HG03460 (cell line): ENCODE data around the gene MEI4.
"Not testable (repeated sequence)": the region's sequence is repeated elsewhere in the genome, so short reads cannot be mapped to it uniquely, and the experiment has no call there.

Experiments
- ATAC-seq: cut with Tn5 transposase; IDR thresholded peaks from one replicate; pipeline ENCODE4 v1.9.1; 2021; ENCODE audit not compliant: unreplicated experiment

The MEI4 gene

DNA sequence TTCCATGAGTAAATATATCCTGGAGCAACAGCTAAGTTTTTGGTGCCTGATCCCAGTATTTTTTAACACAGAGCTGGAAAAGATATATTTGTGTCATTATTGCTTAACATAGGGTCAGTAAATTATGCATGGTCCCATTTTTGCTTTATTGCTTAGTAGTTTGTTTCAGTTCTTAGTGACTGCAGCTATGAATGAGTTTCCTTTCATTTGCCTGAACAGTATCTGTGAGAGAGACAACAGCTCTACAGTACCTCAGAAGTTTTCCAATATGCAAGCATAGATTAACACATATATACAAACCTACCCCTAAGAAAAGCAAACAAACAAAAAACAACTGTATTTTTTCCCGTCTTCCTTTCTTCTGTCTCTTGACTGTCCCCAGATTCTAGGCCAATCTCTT, 160.3 kb downstream of the MEI4 start:
- ATAC-seq, result no peak

GRCh38 chr6:77814119-77814518, 161.3 kb downstream of the MEI4 start:
- no peak for ATAC-seq

GRCh38 chr6:77815531-77815930, 162.7 kb downstream of the MEI4 start:
- no peak for ATAC-seq

- ATAC-seq, result no peak
These were observed 164.0 kb downstream of the MEI4 start for GRCh38 chr6:77816766-77817270.

- ATAC-seq, result no peak
These were observed 169.4 kb downstream of the MEI4 start for GRCh38 chr6:77822265-77822664.

GRCh38 chr6:77825204-77825603, 172.4 kb downstream of the MEI4 start:
- ATAC-seq, result no peak

DNA sequence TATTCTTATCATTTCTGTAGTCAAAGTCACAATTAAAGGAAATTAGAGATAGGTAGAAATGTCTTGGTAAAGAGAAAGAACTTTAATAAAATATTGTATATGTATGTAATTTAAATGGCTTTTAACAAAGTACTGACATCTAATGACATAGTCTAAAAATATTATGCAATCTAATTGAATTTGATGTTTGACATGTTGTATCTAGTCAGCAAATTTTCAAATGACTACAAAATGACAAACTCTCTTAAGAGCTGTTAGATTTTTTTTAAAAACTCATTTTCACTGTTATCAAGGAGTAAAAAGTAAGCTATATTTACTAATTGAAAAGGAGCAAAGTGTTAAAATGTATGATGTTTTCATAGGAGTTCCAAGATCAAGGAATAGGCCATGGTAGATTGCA, 176.9 kb downstream of the MEI4 start:
- ATAC-seq, result no peak

DNA sequence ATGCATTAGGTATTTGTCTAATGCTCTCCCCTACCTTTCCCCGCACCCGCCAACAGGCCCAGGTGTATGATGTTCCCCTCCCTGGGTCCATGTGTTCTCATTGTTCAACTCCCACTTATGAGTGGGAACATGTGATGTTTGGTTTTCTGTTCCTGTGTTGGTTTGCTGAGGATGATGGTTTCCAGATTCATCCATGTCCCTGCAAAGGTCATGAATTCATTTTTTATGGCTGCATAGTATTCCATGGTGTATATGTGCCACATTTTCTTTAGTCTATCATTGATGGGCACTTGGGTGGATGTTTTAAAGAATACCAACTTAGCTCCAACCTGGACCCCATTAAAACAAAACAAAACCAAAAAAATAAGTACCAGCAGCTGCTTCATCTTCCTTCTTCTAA, 180.9 kb downstream of the MEI4 start:
- not testable (repeated sequence) for ATAC-seq

DNA sequence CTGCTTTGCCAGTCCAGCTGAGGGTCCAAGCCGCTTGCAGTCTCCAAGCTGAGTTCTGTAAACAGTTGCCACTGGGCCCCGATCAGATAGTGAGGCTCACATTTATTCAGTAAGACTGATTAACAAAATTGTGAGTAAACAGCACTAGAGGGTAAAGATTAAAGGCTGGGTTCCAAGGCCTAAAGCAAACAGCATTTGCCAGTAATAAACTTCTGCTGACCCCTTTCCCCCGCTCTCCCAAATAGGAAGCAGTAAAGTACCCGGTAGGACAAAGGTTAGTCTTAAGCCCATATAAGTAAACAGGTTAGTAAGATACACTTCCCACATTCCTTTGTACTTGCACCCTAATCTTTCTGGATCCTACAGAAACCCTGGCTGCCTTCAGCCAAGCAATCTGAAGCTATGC, 181.8 kb downstream of the MEI4 start:
- no peak for ATAC-seq

DNA sequence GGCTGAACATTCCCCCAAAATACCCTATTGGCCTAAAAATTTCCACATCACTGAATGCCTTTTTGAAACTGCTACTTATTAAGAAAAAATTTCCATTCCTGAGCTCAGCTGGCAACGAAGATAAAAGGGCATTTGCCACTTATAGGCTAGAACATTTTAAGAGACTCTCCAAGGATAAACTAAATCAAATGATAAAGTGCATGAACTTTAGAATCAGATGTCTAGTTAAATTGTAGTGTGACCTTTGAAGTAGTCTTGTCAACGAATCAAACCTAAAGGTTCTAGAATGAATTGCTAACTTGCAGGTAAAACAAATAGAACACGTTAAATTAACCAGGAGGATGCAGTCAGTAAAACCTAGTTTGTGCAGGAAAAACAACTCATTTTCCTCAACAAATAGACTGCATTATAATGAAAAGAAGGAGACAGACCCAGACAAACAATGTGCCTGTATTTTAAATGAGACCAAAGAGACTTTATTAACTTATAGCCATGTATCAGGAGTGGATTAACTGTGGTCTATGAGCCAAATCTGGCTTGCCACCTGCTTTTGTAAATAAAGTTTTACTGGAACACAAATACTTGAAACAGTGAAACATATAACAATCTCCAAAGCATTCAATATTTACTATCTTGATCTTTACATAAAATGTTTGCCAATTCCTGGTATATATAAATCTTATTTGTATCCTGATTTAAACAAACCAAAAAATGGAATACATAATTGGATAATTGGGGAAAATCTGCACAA, 184.4 kb downstream of the MEI4 start:
- ATAC-seq, result no peak

- no peak for ATAC-seq
These were observed 186.5 kb downstream of the MEI4 start for GRCh38 chr6:77839292-77839691.

GRCh38 chr6:77844822-77845221, 192.0 kb downstream of the MEI4 start:
- ATAC-seq, result no peak

- no peak for ATAC-seq
These were observed 200.6 kb downstream of the MEI4 start for GRCh38 chr6:77853401-77853800.

DNA sequence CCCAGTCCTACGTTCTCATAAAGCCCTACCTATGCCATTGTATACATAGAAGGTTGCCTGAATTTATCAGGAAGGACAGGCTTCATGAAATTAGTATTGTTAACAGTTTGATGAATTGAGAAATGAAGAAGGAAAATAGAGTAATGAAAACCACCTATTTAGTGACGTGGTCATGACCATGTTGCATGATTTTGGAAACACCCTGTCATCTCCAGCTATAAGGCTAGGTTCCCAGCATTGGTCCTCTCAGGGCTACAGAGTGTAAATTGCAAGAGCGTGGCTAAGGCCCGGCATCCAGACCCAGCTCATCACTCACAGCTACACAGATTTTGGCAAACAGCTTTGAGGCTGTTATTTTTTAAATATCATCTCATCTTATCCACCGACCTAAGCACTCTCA, 203.6 kb downstream of the MEI4 start:
- no peak for ATAC-seq

- ATAC-seq, result no peak
These were observed 204.6 kb downstream of the MEI4 start for GRCh38 chr6:77857421-77857820.

DNA sequence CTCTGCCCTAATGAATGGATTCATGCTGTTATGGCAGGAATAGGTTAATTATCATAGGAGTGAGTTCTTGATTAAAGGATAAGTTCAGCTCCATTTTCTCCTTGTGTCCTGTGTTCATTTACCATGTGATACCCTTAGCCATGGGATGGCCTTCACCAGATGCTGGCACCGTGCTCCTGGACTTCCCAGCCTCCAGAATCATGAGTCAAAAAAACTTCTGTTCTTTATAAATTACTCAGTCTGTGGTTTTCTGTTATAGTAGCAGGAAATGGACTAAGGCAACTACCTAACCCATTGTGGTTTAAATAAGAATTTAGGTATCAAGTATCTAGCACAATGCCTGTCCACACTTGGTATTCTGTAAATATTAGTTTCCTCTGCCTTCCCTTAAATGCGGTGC, 223.5 kb downstream of the MEI4 start:
- no peak for ATAC-seq

DNA sequence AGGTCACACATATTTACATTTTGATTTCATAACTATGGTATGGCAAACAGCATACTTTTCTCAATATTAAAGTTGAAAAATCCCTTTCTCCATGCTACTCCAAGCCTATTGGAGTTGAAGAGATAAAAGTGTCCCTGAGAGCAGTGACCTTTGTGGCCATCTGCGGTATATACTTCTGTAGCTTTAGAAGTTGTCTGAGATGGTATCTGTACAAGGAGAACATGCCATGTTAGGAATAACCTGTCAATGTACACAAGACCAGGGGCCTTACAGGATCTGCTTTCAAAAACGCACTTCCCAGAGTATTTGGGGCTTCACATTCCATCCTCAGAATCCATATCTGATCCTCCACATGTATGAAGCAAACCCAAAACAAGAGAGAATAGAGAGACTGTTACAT, 226.7 kb downstream of the MEI4 start:
- no peak for ATAC-seq

- ATAC-seq, result no peak
These were observed 227.7 kb downstream of the MEI4 start for GRCh38 chr6:77880501-77880900.

GRCh38 chr6:77883851-77884250, 231.0 kb downstream of the MEI4 start:
- ATAC-seq, result no peak

DNA sequence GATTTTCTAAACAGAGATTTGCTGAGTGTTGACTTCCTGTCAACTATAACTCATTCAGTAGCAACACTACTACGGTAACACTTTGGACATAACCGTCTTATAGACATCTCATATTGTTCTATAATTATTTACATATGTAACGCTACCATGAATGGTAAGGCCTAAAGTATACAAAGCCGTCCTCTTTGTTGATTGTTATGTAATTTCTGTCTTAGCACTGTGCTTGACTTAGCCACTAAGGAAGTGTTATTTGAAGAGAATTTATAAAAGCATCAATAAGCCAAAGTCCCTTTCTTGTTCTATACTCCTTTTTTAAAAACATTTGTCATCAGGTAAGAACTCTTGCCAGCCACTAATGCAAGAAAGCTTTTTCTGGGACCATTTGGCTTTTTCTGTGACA, 240.6 kb downstream of the MEI4 start:
- no peak for ATAC-seq

DNA sequence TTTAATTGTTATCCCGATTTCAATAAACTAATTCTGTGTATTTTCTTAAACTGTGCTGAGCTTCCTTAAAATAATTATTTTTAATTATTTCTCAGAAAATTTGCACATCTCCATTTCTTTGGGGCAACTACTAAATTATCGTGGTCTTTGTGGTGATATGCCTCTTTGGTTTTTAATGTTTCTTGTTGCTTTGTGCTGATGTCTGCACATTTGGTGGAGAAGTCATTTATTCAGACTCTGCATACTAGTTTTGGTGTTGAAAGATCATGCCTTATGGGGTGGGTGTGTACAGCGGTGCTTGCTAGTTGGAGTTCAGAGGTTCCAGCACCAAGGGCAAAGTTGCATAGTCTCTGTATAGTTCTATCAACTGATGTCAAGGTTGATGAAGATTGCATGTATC, 253.2 kb downstream of the MEI4 start:
- ATAC-seq, result no peak

DNA sequence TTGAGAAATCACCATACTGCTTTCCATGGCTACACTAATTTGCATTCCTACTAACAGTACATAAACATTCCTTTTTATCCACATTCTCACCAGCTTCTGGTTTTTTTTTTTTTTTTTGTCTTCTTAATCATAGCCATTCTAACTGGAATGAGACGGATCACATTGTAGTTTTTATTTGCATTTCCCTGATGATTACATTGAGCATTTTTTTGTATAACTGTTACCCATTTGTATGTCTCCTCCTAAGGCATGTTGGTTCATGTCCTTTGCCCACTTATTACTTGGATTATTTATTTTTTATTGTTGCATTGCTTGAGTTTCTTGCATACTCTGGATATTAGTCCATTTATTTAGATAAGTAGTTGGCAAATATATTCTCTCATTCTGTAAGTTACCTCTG, 258.0 kb downstream of the MEI4 start:
- no peak for ATAC-seq

DNA sequence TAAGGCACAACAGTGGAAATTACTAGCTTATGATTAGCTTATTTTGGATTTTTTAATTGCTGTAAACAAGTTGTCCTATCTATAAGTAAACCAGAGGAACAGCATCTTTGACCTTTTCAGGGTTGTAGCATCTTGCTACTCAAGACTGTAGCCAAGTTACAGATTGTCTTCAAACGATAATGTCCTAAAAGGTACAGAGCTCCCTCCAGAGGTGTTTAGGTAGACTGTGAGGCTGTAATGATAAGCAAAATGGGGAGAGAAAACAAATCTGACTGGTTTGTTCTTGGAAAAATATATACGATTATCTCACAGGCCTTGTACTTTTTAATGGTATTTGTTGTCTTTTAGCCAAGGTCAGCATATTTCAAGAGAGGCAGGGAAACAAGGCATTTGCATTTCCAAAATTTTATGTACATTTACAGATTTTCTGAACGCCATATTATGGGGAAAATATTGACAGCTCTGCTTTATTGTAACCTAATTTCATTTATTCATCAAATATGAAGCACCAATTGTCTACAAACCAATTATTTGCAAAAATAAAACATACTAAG, 273.4 kb downstream of the MEI4 start:
- ATAC-seq, result no peak
